HG02571 (cell line): ENCODE measurements around the gene UGT1A5.

Experiments
- ATAC-seq: cut with Tn5 transposase; IDR thresholded peaks from one replicate; pipeline ENCODE4 v1.9.1; 2021; ENCODE audit warnings: mild to moderate bottlenecking, moderate library complexity; ENCODE audit not compliant: unreplicated experiment

The UGT1A5 gene

DNA sequence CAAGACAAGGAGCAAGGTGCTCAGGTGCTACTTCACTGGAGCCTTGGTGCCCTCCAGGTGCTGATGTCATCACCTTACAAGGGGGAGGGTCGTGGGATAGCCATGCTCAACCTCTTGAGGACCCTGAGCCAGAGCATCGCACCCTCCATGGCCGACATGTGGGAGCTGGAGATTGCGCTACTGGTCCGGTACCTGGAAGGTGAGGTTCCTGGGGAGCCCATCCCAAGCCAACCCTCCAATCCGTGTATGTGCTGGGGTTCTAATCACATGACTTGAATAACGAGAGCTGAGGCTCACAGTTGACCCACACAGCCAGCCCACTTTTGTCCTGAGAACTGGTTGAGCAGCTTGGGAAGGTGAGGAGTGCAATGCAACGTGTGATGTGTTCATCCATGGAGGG lies 91.3 kb downstream of the UGT1A5 start:
- no peak for ATAC-seq

DNA sequence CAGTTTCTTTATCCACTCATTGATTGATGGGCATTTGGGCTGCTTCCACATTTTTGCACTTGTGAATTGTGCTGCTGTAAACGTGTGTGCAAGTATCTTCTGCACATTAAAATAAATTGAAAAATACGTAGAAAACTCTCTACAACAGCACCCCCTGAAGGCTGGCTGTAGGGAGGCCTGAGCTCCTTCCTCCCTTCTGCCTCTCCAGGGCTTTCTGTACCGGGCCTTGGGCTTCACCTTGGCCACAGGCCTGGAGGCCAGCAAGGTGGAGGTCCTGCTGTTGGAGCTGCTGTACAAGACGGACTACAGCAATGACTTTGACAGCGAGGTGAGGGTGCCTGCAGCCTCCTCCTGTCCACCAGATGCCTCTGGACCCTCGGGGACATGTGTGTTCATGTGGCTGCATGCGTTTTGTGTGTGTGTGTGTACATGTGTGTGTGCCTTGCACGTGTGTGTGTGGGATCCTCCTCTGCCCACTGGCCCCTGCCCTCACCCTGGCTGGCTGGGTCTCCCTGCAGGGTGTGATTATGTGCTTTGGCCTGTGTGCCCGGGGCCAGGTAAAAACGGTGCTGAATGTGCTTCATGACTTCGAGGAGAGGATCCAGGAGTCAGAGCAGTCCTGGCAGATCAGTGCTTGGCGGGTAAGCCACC lies 94.6 kb downstream of the UGT1A5 start:
- ATAC-seq: no peak

DNA sequence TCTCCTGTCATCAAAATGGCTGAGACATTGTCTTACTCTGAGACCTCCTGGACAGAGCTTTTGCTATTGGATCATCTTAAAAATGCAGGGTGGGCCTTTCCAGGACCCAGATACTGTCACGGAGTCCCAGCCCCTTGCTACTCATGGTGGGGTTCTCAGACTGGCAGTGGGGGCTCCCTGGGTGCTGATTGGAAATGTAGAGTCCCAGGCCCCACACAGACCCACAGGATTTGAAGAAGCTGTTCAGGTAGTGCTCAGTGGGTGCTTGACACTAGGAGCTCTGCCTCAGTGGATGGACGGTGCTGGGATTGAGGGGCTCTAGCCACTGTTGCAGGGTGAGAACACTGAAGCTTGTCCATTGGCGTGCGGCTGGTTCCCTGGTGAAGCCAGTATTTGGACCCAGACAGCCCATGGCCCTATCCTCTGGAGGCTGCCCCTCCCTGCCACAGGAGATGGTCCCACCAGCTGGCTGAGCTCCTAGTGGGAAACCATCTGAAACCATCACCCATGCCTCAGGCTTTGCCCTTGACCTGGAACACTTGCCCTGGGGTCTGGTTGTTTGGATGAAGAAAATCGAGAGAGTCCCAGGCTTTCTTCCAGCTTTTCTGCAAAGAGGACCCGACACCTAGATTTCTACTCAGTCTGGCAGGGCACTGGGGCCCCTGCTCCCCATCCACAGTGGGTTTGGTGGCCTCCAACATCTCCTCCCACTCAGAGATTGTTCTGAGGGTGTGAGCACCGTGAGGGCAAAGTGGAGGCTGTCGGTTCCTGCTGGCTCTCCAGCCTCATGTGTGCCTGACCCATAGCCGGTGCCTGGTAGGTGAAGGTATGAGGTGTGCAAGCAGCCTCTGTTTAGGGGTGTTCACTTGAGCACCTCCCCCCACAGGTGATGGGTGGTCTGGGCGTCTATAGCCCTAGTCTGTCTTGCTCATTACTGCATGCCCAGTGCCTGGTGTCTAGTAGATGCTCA lies 95.5 kb downstream of the UGT1A5 start:
- ATAC-seq: no peak

DNA sequence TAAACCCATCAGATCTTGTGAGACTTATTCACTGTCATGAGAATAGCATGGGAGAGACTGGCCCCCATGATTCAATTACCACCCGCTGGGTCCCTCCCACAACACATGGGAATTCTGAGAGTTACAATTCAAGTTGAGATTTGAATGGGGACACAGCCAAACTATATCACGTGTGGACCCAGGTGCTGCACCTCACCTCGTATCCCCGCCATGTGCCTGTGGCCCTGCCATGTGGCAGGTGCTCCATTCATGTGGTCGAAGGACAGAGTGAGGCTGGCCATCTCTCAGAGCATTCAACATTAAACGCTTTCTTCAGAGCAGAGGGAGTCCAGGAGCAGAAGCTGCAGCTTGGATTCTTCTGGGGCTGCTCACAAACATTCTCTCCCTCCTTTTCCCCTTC lies 97.7 kb downstream of the UGT1A5 start:
- ATAC-seq: no peak

DNA sequence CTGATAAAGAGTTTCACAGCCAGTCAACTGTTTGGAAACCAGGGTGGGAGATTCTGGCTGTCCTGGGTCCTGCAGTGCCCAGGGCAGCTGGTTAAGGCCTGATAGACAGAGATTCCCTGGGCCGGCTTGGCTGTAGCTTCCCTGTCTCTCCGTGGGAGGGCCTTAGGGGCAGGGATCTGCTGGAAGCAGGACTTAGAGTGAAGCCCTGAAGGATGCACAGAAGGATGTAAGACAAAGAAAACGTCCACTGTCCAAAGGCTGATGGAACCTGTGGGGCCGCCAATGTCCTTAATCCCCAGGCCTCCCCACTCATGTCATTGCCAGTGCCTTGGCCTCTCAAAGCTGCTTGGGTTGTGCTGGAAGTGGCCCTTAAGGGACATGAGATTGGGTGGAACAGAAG lies 98.4 kb downstream of the UGT1A5 start:
- no peak for ATAC-seq

- ATAC-seq: no peak
These were observed 99.0 kb downstream of the UGT1A5 start for GRCh38 chr2:233811732-233812131.

DNA sequence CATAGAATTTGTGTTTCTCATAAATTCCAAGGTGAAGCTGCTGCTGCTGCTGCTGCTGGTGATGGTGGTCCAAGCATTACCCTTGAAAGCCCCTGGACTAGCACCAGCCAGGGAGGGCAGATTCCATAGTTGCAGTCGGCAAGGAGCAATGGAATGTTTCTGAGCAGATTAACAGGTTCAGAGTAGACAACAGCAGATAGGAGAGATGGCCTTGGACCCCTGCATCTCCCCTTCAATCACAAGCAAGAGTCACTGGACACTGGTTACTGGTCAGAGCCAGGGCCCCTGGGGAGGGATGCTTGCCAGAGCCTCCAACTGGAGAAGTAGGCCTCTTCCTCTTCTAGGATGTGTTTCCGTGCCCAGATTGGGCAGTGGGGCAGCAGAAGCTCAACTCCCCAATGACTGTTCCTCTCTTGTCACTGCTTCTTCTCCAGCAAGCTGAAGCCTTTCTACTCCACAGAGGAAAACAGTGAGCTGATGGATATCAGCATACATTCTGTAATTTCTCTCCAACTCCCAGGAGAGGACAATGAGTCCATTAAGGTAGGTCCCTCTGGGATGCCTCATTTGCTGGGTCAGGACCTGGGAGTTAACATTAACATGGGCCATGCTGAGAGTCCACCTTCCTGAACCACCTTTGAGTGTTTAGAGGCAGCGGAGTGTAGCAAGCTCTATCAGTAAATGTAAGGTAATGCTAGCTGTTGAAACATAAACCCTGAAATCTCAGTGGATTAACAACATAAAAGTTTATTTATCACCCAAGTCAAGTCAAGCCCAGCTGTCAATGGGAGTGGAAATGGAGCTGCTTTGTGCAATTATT lies 100.7 kb downstream of the UGT1A5 start:
- no peak for ATAC-seq

DNA sequence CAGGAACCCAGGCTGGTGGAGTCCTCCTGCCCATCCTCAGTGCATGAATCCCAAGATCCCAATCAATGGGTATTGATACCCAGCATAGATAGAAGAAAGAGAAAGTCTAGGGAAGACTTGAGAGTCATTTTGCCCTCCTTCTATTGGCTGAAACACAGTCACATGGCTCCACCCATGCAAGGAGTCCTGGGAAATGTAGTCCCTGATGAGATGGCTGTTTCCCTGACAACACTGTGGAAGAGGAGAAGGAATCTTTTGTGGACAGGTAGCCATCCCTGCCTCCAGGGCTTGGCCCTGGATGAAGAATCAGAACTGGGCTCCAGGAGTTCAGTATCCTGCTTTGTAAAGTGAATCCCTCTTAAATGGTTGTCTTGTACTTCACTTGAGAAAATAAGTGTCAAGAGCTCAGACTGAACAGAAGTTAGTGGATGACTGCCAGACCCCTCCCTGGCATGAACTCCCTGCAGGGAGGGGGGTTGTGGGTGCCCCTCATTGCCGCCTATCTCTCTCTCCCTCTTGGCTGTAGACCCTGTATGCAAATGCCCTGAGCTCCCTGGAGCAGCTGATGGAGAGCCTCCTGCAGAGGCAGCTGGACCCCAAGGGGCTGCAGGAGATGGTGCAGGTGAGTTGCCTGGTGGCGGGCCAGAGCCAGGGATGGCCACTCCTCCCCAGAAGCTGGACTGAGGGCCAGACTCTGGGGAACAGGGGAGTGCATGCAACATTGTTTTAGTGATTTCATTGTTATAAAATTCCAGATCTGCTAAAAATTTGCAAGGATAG lies 101.5 kb downstream of the UGT1A5 start:
- no peak for ATAC-seq

DNA sequence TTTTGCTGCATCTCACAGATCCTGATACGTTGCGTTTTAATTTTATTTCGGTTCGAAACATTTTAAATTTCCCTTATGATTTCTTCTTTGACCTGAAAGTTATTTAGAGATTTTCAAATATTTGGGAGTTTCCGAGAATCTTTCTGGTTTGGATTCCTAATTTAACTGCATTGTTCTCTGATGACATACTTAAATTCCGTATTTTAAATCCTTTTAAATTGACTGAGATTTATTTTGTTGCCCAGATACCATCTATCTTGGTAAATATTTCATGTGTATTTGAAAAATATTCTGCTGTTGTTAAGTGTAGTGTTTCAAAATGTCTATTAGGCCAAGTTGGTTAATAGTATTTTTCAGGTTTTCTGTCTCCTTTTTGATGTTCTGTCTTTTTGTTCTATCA lies 103.2 kb downstream of the UGT1A5 start:
- no peak for ATAC-seq

DNA sequence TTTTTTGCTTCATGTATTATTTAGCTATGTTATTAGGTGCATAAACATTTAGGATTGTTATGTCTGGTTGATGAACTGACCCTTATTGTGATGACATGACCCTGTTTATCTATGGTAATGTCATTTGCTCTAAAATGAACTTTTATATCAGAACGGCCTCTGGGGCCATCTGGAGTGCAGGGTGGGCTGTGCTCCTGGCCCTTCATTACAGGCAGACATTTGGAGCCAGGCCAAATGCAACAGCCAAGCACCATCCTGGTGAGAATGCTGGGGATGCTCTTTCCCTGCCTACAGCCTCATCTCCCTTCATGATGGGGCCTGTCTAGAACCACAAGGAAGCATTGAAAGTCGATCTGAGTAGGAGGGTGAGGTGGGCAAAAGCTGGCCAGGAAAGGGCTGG lies 103.6 kb downstream of the UGT1A5 start:
- ATAC-seq: no peak

GRCh38 chr2:233816771-233817170 lies 104.1 kb downstream of the UGT1A5 start:
- no peak for ATAC-seq

DNA sequence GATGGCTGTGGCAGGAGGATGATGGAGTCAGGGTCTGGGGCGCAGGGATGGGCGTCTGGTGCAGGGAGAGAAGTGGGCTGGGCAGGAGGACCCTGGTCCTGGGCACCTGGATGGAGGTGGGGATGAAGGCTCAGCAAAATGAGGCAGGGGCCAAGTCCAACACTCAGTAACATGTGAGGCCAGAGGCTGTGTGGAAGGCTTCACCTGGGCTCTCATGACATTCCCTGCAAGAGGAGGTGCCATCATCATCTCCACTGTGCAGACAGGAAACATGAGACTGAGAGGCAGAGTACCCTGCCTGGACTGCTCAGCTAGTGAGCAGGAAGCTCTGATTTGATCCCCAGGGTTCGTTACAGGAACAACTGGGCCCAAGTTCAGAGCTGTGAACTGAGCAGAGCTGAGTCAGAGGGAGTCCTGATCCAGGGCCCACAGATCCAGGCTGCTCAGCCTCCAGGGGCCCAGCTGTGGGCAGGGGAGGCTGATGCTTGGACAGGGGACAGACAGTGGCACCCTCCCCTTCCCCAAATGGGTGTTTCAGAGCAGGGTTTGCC lies 104.7 kb downstream of the UGT1A5 start:
- no peak for ATAC-seq

DNA sequence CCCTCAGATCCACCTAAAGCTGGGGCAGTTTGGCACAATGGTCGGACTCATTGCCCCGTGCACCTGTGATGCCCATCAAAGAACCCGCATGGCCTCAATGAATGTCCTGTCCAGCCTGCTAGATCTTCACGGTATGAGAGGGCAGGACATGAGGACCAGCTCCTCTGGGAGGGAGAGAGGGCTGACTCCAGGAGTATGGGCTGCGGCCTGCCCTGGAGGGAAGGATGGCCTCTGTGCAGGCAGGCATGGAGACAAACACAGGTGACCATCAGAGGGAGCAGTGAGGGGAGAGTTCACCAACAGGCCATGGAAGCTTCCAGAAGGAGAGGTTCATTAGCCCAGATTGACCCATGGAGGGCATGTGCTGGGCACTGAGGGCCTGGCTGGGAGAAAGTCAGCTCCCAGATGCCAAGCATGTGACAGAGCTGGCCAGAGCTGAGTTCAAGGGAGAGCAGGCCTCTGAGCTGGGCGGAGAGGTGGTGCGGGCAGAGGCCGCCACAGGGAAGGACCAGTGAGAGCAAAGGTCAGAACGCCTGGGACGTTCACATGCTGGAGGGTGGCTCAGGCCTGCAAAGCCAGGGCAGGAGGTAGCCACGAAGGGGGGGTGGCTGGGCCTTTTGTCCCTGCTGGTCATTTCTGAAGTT lies 105.4 kb downstream of the UGT1A5 start:
- ATAC-seq: no peak

- no peak for ATAC-seq
These were observed 106.2 kb downstream of the UGT1A5 start for GRCh38 chr2:233818639-233819621.

- no peak for ATAC-seq
These were observed 107.4 kb downstream of the UGT1A5 start for GRCh38 chr2:233819884-233820773.

DNA sequence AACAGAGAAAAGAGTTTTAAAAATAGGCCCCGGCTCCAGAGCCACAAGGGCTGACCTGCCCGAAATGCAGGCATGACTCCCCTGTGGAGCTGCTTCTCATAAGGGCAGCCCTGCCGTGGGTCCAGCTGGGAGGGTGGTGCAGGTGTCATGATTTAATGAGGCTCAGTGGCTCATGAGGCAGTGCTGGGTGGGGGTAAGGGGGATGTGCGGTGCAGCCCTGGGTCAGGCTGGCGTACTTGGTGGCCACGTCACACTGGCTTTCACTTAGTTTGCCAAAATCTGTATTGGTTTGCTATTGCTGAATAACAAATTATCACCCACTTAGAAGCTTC lies 108.0 kb downstream of the UGT1A5 start:
- ATAC-seq: no peak

DNA sequence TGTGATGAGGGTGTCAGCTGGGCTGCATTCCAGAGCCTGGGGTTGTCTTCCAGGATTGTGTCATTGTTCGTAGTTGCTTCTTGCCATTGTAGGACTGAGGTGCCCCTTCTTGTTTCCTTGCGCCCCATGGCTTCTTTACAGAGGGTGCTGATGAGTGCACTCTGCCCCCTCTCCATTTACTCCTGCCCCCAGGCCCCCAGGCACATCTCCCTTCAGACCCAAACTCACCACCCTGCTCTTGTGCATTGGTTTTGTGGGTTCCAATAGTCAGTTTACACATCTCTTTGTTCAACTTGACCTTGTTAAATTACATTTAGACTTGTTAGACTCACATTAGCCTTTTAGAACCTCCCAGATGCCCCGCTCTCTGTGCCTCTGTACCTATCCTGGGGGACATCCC lies 108.5 kb downstream of the UGT1A5 start:
- ATAC-seq: no peak

- ATAC-seq: no peak
These were observed 109.0 kb downstream of the UGT1A5 start for GRCh38 chr2:233821709-233822100.
